ENCODE data around the gene TES. TPM values are rescaled to one million over a fixed set of nuclear protein-coding genes. Genes with fewer than 3 reads are reported as not detected.

TES gene
- total RNA-seq, 1 donor from 2014 or later, result 232 TPM

- H3K27me3 Mint-ChIP-seq (ENCODE audit: unreplicated experiment), result no peaks in the 10 kb centered on the region
- H3K9me3 Mint-ChIP-seq (ENCODE audit: unreplicated experiment), result no peaks in the 10 kb centered on the region
- H3K27ac Mint-ChIP-seq (ENCODE audit: unreplicated experiment), result peak overlapping the region; percentile 83
- peak overlapping the region; percentile 47 for H3K4me3 Mint-ChIP-seq (ENCODE audit: unreplicated experiment)
- DNase-seq (ENCODE audit: extremely low spot score, unreplicated experiment), result no peak
- TF ChIP-seq CTCF (IDR thresholded peaks at IDR 0.05), result no peak
- H3K36me3 Mint-ChIP-seq (ENCODE audit: unreplicated experiment), result peaks cover 5% of the 10 kb centered on the region
- H3K4me1 Mint-ChIP-seq (ENCODE audit: unreplicated experiment), result peaks cover 88% of the 10 kb centered on the region
These were observed 14.3 kb downstream of the TES start for GRCh38 chr7:116224492-116225098.

- Mint-ChIP-seq H3K27me3 (ENCODE audit: unreplicated experiment) (no peaks in the 10 kb centered on the region), H3K9me3 (ENCODE audit: unreplicated experiment) (no peaks in the 10 kb centered on the region), H3K4me3 (ENCODE audit: unreplicated experiment) (no peak overlapping the region), H3K27ac (ENCODE audit: unreplicated experiment) (peak overlapping the region; percentile 86), H3K36me3 (ENCODE audit: unreplicated experiment) (no peaks in the 10 kb centered on the region), H3K4me1 (ENCODE audit: unreplicated experiment) (peaks cover 93% of the 10 kb centered on the region)
- no peak for TF ChIP-seq CTCF (IDR thresholded peaks at IDR 0.05)
- DNase-seq (ENCODE audit: extremely low spot score, unreplicated experiment), result no peak
These were observed 15.5 kb downstream of the TES start for GRCh38 chr7:116225860-116226259.

- Mint-ChIP-seq H3K27me3 (ENCODE audit: unreplicated experiment) (no peaks in the 10 kb centered on the region), H3K36me3 (ENCODE audit: unreplicated experiment) (no peaks in the 10 kb centered on the region), H3K27ac (ENCODE audit: unreplicated experiment) (peak overlapping the region; percentile 86), H3K9me3 (ENCODE audit: unreplicated experiment) (no peaks in the 10 kb centered on the region), H3K4me3 (ENCODE audit: unreplicated experiment) (no peak overlapping the region), H3K4me1 (ENCODE audit: unreplicated experiment) (peaks cover 96% of the 10 kb centered on the region)
- no peak for DNase-seq (ENCODE audit: extremely low spot score, unreplicated experiment)
- no peak for TF ChIP-seq CTCF (IDR thresholded peaks at IDR 0.05)
These were observed 16.3 kb downstream of the TES start for GRCh38 chr7:116226664-116227063.

GRCh38 chr7:116227678-116228239, 17.4 kb downstream of the TES start:
- TF ChIP-seq CTCF (IDR thresholded peaks at IDR 0.05), result no peak
- peaks cover 96% of the 10 kb centered on the region for H3K4me1 Mint-ChIP-seq (ENCODE audit: unreplicated experiment)
- H3K4me3 Mint-ChIP-seq (ENCODE audit: unreplicated experiment), result peak overlapping the region; percentile 15
- peak overlapping the region; percentile 91 for H3K27ac Mint-ChIP-seq (ENCODE audit: unreplicated experiment)
- H3K36me3 Mint-ChIP-seq (ENCODE audit: unreplicated experiment), result no peaks in the 10 kb centered on the region
- no peaks in the 10 kb centered on the region for H3K27me3 Mint-ChIP-seq (ENCODE audit: unreplicated experiment)
- H3K9me3 Mint-ChIP-seq (ENCODE audit: unreplicated experiment), result no peaks in the 10 kb centered on the region
- no peak for DNase-seq (ENCODE audit: extremely low spot score, unreplicated experiment)

GRCh38 chr7:116228241-116228640, 17.9 kb downstream of the TES start:
- Mint-ChIP-seq H3K27ac (ENCODE audit: unreplicated experiment) (peak overlapping the region; percentile 91), H3K4me3 (ENCODE audit: unreplicated experiment) (peak overlapping the region; percentile 15), H3K4me1 (ENCODE audit: unreplicated experiment) (peaks cover 96% of the 10 kb centered on the region), H3K9me3 (ENCODE audit: unreplicated experiment) (no peaks in the 10 kb centered on the region), H3K36me3 (ENCODE audit: unreplicated experiment) (no peaks in the 10 kb centered on the region), H3K27me3 (ENCODE audit: unreplicated experiment) (no peaks in the 10 kb centered on the region)
- DNase-seq (ENCODE audit: extremely low spot score, unreplicated experiment), result no peak
- TF ChIP-seq CTCF (IDR thresholded peaks at IDR 0.05), result no peak
